GM23338 (cell line): ENCODE results near the gene ALKAL2.

Experiments used
- CREB1 ChIP-seq: fragments of 250-450 bp; sonication (Bioruptor Pico); IDR thresholded peaks from 2 replicates; pipeline ENCODE4 v1.5.0; 2020; ENCODE audit warnings: low read depth, mild to moderate bottlenecking, moderate library complexity
- EZH2phosphoT487 ChIP-seq: fragments of 200-600 bp; sonication (generic); IDR thresholded peaks from one replicate; pipeline ENCODE4 v1.8.1; 2018; ENCODE audit warnings: antibody characterized with exemption; ENCODE audit not compliant: unreplicated experiment
- POLR2AphosphoS5 ChIP-seq: IDR thresholded peaks from 2 replicates; pipeline ENCODE4 v1.6.1; 2016; ENCODE audit warnings: antibody characterized with exemption, low read depth
- TF ChIP-seq, protein P1 (sequence below), 2 experiments: fragments of 200-600 bp in 1 of 2; sonication (generic) in 1 of 2; conservative IDR thresholded peaks; 2 replicates each; pipeline versions ENCODE4 v1.5.1 to v1.6.1; 2016 to 2017; ENCODE audit warnings: antibody characterized with exemption in 2 of 2, low read depth in 2 of 2, mild to moderate bottlenecking in 2 of 2, moderate library complexity in 1 of 2
- TF ChIP-seq, protein P2 (sequence below): IDR thresholded peaks from one replicate; pipeline ENCODE4 v1.6.1; 2018; ENCODE audit warnings: antibody characterized with exemption; ENCODE audit not compliant: unreplicated experiment
- TF ChIP-seq, protein P3 (sequence below): IDR thresholded peaks from 2 replicates; pipeline ENCODE4 v1.6.1; 2016; ENCODE audit warnings: antibody characterized with exemption

DNA sequence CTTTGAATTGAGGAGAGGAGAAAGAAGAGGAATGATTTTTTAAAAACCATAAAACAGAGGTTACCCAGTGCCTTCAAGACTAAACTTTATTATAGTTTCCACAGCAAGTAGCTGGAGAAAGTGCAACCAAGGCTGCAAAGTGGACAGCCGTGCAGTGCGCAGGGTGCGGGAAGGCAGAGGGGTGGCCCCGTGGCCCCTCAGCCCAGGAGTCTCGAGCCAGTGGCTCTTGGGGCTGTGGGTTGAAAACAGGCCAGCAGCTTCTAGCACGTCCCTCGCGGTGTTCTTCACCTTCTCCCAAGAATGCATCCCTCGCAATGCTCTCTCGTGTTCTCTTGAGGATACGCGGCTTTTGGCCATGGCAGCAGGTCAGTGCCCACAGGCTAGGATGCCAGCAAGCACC is 28.5 kb upstream of the ALKAL2 start:
- TF ChIP-seq EZH2phosphoT487 (no peak), POLR2AphosphoS5 (no peak), CREB1 (CRISPR knock-in tag) (no peak)
- TF ChIP-seq, protein P1, sequence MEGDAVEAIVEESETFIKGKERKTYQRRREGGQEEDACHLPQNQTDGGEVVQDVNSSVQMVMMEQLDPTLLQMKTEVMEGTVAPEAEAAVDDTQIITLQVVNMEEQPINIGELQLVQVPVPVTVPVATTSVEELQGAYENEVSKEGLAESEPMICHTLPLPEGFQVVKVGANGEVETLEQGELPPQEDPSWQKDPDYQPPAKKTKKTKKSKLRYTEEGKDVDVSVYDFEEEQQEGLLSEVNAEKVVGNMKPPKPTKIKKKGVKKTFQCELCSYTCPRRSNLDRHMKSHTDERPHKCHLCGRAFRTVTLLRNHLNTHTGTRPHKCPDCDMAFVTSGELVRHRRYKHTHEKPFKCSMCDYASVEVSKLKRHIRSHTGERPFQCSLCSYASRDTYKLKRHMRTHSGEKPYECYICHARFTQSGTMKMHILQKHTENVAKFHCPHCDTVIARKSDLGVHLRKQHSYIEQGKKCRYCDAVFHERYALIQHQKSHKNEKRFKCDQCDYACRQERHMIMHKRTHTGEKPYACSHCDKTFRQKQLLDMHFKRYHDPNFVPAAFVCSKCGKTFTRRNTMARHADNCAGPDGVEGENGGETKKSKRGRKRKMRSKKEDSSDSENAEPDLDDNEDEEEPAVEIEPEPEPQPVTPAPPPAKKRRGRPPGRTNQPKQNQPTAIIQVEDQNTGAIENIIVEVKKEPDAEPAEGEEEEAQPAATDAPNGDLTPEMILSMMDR (conservative IDR thresholded peaks at IDR 0.05; ENCODE audit: low read depth in 2 of 2), result no peak
- TF ChIP-seq, protein P2, sequence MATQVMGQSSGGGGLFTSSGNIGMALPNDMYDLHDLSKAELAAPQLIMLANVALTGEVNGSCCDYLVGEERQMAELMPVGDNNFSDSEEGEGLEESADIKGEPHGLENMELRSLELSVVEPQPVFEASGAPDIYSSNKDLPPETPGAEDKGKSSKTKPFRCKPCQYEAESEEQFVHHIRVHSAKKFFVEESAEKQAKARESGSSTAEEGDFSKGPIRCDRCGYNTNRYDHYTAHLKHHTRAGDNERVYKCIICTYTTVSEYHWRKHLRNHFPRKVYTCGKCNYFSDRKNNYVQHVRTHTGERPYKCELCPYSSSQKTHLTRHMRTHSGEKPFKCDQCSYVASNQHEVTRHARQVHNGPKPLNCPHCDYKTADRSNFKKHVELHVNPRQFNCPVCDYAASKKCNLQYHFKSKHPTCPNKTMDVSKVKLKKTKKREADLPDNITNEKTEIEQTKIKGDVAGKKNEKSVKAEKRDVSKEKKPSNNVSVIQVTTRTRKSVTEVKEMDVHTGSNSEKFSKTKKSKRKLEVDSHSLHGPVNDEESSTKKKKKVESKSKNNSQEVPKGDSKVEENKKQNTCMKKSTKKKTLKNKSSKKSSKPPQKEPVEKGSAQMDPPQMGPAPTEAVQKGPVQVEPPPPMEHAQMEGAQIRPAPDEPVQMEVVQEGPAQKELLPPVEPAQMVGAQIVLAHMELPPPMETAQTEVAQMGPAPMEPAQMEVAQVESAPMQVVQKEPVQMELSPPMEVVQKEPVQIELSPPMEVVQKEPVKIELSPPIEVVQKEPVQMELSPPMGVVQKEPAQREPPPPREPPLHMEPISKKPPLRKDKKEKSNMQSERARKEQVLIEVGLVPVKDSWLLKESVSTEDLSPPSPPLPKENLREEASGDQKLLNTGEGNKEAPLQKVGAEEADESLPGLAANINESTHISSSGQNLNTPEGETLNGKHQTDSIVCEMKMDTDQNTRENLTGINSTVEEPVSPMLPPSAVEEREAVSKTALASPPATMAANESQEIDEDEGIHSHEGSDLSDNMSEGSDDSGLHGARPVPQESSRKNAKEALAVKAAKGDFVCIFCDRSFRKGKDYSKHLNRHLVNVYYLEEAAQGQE, result no peak
- TF ChIP-seq, protein P3, sequence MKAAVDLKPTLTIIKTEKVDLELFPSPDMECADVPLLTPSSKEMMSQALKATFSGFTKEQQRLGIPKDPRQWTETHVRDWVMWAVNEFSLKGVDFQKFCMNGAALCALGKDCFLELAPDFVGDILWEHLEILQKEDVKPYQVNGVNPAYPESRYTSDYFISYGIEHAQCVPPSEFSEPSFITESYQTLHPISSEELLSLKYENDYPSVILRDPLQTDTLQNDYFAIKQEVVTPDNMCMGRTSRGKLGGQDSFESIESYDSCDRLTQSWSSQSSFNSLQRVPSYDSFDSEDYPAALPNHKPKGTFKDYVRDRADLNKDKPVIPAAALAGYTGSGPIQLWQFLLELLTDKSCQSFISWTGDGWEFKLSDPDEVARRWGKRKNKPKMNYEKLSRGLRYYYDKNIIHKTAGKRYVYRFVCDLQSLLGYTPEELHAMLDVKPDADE, result no peak
